ENCODE data around the gene TMEM131L. TPM values are rescaled to one million over a fixed set of nuclear protein-coding genes. Genes with fewer than 3 reads are reported as not detected.
A peak's percentile ranks its signal among the peaks of the same experiment; 100 is the strongest.

TMEM131L gene
- total RNA-seq, 3 donors from 2014 or later: 5.9 to 9.8 (median 6.7) TPM

DNA sequence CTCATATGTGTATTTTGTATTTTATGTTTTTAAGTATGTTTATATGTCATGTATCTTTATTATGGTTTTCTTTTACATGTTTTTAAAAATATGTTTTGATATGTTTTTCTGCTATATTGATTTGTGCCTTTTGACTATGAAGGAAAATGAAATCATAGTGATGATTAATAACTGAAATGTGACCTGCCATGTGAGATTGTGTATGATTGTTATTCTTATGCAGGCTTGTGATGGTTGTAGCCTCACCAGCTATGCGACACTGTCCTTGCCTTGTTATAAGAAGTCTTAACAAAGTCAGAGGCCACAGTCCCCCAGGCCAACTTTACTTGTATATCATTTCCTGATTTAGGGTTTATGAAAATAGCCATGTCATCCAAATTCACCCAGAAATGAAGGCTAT, 83.2 kb downstream of the TMEM131L start:
- intact Hi-C loops (cut with DNase I, micrococcal nuclease): no loop called here

DNA sequence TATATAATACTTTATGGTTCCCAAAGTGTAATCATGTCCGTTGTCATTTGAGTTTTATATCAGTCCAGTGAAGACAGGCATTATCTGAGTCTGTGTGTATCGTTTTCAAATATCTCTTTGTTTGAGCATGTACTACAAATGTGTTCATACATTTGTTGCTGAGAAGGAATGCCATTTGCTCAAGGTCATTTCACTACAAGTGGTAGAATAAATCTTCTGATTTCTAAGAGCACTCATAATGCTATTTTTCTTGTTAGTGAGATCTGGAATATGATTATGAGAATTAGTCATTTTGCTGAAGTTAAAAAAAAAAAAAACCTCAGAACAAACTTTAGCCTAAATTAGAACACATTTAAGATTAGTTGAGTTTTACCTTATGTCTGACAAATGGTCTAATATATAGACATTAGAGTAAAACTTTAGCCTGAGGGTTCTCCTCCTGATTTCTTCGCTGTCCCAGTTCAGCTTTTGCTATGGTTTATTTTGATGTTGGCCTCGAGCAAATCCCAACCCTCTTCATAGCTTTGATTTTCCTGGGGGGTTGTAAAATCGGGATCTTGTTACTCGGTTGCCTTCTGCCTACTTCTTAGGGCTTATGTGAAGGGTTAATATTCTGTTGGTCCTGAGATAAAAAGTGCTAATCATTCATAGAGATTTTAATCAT, 87.1 kb downstream of the TMEM131L start:
- Histone ChIP-seq H3K36me3 (ENCODE audit: low read depth) (no peaks in the 10 kb centered on the region), H3K4me1 (ENCODE audit: low read depth) (no peaks in the 10 kb centered on the region), H3K9me3 (no peaks in the 10 kb centered on the region), H3K4me3 (no peak overlapping the region)
- TF ChIP-seq, protein P1, sequence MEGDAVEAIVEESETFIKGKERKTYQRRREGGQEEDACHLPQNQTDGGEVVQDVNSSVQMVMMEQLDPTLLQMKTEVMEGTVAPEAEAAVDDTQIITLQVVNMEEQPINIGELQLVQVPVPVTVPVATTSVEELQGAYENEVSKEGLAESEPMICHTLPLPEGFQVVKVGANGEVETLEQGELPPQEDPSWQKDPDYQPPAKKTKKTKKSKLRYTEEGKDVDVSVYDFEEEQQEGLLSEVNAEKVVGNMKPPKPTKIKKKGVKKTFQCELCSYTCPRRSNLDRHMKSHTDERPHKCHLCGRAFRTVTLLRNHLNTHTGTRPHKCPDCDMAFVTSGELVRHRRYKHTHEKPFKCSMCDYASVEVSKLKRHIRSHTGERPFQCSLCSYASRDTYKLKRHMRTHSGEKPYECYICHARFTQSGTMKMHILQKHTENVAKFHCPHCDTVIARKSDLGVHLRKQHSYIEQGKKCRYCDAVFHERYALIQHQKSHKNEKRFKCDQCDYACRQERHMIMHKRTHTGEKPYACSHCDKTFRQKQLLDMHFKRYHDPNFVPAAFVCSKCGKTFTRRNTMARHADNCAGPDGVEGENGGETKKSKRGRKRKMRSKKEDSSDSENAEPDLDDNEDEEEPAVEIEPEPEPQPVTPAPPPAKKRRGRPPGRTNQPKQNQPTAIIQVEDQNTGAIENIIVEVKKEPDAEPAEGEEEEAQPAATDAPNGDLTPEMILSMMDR (IDR thresholded peaks at IDR 0.05): no peak
- DNase-seq (no peak), ATAC-seq (no peak)
- intact Hi-C loops (cut with DNase I, micrococcal nuclease): no loop called here

More for the DNA sequence above, 83.2 kb downstream of the TMEM131L start:
- no peak for ATAC-seq
- TF ChIP-seq, protein P1 (IDR thresholded peaks at IDR 0.05): no peak
- Histone ChIP-seq H3K36me3 (ENCODE audit: low read depth) (no peaks in the 10 kb centered on the region), H3K4me1 (ENCODE audit: low read depth) (no peaks in the 10 kb centered on the region), H3K9me3 (no peaks in the 10 kb centered on the region), H3K4me3 (no peak overlapping the region)
- no peak for DNase-seq

DNA sequence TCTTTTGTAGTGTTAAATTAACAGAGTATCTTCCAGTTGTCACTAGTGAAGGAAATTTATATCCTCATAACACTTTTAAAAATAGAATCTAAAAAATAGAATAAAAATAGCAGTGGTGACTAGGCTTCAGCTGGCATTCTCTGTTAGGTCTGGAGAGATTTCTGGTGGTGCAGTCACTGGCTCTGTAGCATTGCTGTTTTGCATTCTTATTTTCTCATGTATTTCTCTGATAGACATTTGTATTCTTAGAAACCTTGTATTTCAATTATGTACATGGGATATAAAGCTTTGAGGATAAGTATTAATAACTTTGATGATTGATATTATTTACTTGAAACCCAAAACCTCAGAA, 87.6 kb downstream of the TMEM131L start:
- ATAC-seq (no peak), DNase-seq (no peak)
- Histone ChIP-seq H3K4me1 (ENCODE audit: low read depth) (no peaks in the 10 kb centered on the region), H3K36me3 (ENCODE audit: low read depth) (no peaks in the 10 kb centered on the region), H3K4me3 (no peak overlapping the region), H3K9me3 (no peaks in the 10 kb centered on the region)
- intact Hi-C loops (cut with DNase I, micrococcal nuclease): no loop called here
- TF ChIP-seq, protein P1 (IDR thresholded peaks at IDR 0.05): no peak

DNA sequence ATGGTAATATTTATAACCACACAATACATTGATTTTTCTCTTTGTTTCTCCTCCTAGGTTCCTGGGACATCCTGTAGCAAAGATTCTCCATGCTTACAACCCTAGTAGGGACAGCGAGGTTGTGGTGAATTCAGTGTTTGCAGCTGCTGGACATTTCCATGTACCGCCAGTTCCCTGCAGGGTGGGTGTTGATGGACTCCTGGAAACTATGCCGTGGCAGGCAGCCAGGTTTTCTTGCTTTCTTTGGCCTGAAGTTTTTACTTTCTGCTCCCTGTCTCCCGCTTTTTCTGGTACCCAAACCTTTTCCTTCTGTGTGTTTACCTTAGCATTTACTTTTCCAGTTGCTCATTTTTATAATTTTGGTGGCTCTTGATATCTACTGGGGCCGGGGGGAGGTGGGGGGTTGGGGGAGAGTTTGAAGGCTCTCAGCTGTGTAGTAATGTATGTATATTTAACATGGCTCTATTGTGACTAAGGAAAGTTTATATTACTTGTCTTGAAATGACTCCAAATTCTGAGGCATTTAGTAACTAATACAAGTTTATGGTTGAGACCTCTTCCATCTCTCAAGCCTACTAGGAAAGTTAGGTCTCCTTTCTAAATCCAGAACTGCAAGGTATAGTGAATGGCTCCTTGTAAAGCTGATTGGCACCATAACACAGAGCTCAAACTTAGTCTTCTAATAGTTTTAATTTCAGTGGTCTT, 89.7 kb downstream of the TMEM131L start:
- peak; percentile 24 for ATAC-seq
- TF ChIP-seq, protein P1 (IDR thresholded peaks at IDR 0.05): no peak
- no peak overlapping the region for H3K4me3 ChIP-seq
- DNase-seq: peak in 2 of 3 donors; percentile 46 to 54
- intact Hi-C loops (cut with DNase I, micrococcal nuclease): no loop called here
- H3K9me3 ChIP-seq: no peaks in the 10 kb centered on the region
- H3K4me1 ChIP-seq (ENCODE audit: low read depth): no peaks in the 10 kb centered on the region
- no peaks in the 10 kb centered on the region for H3K36me3 ChIP-seq (ENCODE audit: low read depth)

DNA sequence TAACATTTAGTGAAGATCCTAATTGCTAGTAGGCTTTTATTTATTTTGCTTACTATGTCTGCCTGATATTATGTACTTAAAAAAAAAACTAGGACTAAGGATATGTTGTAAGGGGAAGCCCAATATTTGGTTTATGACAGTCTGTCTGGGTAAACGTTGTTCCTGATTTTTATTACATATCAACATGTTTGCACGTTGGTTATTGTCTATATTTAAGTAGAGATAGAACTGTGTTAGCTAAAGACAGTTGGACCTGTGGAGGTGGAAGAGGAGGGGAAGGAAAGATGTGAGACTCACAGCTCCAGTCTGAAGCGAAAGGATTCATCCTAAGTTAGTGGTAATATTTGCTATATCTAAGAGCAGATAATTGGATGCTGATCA, 90.3 kb downstream of the TMEM131L start:
- Histone ChIP-seq H3K4me1 (ENCODE audit: low read depth) (no peaks in the 10 kb centered on the region), H3K9me3 (no peaks in the 10 kb centered on the region), H3K4me3 (no peak overlapping the region), H3K36me3 (ENCODE audit: low read depth) (no peaks in the 10 kb centered on the region)
- intact Hi-C loops (cut with DNase I, micrococcal nuclease): no loop called here
- ATAC-seq (peak; percentile 44), DNase-seq (no peak)
- TF ChIP-seq, protein P1 (IDR thresholded peaks at IDR 0.05): no peak

Measured in mucosa of descending colon (tissue), 3 donors.